ENCODE results near the gene WASF2. TPM values are rescaled to one million over a fixed set of nuclear protein-coding genes. Genes with fewer than 3 reads are reported as not detected.
"Not testable (repeated sequence)": the region's sequence is repeated elsewhere in the genome, so short reads cannot be mapped to it uniquely, and the experiment has no call there.

Gene WASF2
- total and polyA plus RNA-seq, 12 donors: 17.4 to 159 (median 60.9) TPM

DNA sequence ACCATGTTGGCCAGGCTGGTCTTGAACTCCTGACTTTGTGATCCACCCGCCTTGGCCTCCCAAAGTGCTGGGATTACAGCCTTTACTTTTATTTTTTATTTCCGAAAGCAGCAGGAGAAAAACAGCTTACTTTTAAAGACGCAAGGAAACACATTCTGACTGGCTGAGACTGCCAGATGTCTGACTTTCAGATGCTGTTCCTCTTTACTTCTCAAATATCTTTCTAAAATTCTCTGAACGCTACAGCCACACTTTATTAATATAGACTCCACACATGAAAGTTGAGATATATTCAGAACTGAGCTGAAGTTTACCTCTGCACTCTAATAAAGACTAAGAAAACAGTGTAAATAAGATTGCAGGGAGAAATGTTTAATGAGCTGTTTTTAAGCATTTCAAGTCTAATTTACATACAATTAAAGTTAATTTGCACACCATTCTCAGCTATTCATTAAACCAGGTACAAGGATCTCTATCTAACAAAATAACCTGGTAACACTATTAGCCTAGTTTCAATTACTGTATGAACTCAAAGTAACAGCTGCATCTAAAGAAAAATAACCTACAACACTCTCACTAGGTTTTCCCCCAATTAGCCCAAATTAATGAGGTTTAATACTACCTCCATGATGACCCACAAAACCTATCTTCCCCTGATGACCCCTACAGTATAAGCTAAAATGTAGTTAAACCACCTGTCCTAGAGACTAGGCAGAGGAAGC is 24.9 kb downstream of the WASF2 start:
- intact Hi-C loops (cut with DNase I): no loop called here

DNA sequence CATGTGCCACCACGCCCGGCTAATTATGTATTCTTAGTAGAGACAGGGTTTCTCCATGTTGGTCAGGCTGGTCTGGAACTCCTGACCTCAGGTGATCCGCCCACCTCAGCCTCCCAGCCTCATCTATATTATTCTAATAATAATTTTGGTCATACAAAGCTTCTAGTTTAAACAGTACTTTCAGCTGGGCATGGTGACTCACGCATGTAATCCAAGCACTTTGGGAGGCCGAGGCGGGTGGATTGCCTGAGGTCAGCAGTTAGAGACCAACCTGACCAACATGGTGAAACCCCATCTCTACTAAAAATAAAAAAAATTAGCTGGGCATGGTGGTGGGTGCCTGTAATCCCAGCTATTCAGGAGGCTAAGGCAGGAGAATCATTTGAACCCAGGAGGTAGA is 26.1 kb downstream of the WASF2 start:
- H3K36me3 ChIP-seq (replicated peaks in 1 of 2); intact Hi-C loops (cut with DNase I); H3K4me3 ChIP-seq; H3K9me3 ChIP-seq (replicated peaks in 1 of 3); H3K27me3 ChIP-seq; H3K27ac ChIP-seq: not testable (repeated sequence)
- H3K4me1 ChIP-seq (replicated peaks in 1 of 2): peaks cover 6 to 66% of the 10 kb centered on the region in 2 donors
- peak in 1 of 7 donors; percentile 23 for DNase-seq
- 72 to 87% (median 81%) methylated on average over 6 of the region's 6 CpGs for WGBS, 4 donors

More for the DNA sequence above, 24.9 kb downstream of the WASF2 start:
- H3K4me3 ChIP-seq: no peak overlapping the region
- no peaks in the 10 kb centered on the region for H3K27me3 ChIP-seq
- WGBS, 4 donors: 65 to 83% (median 69%) methylated on average over 4 of the region's 4 CpGs
- no peak for DNase-seq
- TF ChIP-seq POLR2A (IDR thresholded peaks at IDR 0.05): no peak
- TF ChIP-seq, protein P1, sequence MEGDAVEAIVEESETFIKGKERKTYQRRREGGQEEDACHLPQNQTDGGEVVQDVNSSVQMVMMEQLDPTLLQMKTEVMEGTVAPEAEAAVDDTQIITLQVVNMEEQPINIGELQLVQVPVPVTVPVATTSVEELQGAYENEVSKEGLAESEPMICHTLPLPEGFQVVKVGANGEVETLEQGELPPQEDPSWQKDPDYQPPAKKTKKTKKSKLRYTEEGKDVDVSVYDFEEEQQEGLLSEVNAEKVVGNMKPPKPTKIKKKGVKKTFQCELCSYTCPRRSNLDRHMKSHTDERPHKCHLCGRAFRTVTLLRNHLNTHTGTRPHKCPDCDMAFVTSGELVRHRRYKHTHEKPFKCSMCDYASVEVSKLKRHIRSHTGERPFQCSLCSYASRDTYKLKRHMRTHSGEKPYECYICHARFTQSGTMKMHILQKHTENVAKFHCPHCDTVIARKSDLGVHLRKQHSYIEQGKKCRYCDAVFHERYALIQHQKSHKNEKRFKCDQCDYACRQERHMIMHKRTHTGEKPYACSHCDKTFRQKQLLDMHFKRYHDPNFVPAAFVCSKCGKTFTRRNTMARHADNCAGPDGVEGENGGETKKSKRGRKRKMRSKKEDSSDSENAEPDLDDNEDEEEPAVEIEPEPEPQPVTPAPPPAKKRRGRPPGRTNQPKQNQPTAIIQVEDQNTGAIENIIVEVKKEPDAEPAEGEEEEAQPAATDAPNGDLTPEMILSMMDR (IDR thresholded peaks at IDR 0.05): no peak
- H3K27ac ChIP-seq: peak overlapping the region in 1 of 5 donors; percentile 38
- H3K9me3 ChIP-seq (replicated peaks in 1 of 3): no peaks in the 10 kb centered on the region
- peaks cover 6 to 67% of the 10 kb centered on the region in 2 donors for H3K4me1 ChIP-seq (replicated peaks in 1 of 2)
- H3K36me3 ChIP-seq (replicated peaks in 1 of 2): peaks cover 0 to 9% of the 10 kb centered on the region in 2 donors

DNA sequence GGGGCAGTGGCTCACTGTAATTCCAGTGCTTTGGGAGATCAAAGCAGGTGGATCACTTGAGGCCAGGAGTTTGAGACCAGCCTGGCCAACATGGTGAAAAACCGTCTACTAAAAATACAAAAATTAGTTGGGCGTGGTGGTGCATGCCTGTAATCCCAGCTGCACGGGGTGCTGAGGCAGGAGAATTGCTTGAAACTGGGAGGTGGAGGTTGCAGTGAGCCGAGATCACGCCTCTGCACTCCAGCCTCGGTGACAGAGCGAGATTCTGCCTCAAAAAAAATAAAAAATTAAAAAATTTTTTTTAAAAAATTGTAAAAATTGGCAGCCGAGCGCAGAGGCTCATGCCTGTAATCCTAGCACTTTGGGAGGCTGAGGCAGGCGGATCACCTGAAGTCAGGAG is 31.4 kb downstream of the WASF2 start:
- H3K4me3 ChIP-seq; H3K27me3 ChIP-seq; DNase-seq; H3K27ac ChIP-seq; intact Hi-C loops (cut with DNase I); H3K9me3 ChIP-seq (replicated peaks in 1 of 3); H3K36me3 ChIP-seq (replicated peaks in 1 of 2): not testable (repeated sequence)
- 87 to 91% (median 90%) methylated on average over 10 of the region's 10 CpGs for WGBS, 4 donors
- peaks cover 0 to 54% of the 10 kb centered on the region in 2 donors for H3K4me1 ChIP-seq (replicated peaks in 1 of 2)

DNA sequence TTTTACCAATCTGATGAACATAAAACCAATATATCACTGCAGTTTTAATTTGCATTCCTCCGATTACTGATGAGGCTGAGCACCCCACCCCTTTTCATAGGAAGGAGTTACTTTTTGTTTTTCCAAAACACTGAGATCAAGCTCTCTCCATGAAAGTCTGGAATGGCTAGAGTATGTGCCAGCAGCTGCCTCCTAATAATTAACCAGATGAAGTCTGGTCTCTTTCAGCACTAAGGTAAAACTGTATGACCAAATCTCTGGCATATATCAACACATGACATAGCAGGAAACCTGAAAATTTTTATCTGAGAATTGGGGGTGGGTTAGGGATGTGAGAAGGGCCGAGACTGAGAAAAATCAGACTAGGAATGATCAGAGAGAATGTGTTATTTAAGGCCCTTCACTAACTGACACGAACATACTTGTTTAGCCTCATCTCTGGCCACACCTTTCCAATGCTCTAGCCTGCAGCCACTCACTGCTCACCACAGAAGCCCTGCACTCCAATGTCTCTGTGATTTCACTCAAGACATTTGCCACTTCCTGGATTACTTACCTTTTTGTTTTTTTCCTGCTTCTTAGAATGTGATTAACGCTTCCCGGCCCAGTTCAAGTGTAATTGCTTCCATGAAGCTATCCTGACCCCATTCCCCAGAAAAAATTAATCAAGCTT is 34.7 kb downstream of the WASF2 start:
- H3K36me3 ChIP-seq (replicated peaks in 1 of 2): no peaks in the 10 kb centered on the region
- TF ChIP-seq POLR2A (IDR thresholded peaks at IDR 0.05): no peak
- TF ChIP-seq, protein P1 (IDR thresholded peaks at IDR 0.05): no peak
- no peaks in the 10 kb centered on the region for H3K9me3 ChIP-seq (replicated peaks in 1 of 3)
- no peak overlapping the region for H3K4me3 ChIP-seq
- H3K27ac ChIP-seq: peak overlapping the region in 1 of 5 donors; percentile 17
- WGBS, 4 donors: 49 to 58% (median 53%) methylated on average over 5 of the region's 5 CpGs
- peaks cover 0 to 51% of the 10 kb centered on the region in 2 donors for H3K4me1 ChIP-seq (replicated peaks in 1 of 2)
- intact Hi-C loops (cut with DNase I): no loop called here
- H3K27me3 ChIP-seq: no peaks in the 10 kb centered on the region
- no peak for DNase-seq

DNA sequence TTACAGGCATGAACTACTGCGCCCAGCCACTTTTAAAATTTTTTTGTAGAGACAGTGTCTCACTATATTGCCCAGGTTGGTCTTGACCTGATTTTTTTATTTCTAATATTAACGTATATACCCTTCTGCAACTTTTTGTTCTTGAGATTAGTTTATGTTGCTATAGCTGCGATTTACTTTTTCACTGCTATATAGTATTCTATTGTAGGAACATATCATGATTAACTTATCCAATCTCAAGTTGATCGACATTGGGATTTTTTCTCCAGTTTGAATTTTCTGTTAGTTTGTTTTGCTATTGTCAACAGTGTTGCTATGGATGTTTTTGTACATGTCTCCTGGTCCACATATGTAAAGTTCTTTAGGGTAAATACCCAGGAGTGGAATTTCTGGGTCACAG is 35.4 kb downstream of the WASF2 start:
- Histone ChIP-seq H3K27ac (no peak overlapping the region), H3K27me3 (no peaks in the 10 kb centered on the region), H3K9me3 (replicated peaks in 1 of 3) (no peaks in the 10 kb centered on the region), H3K4me3 (no peak overlapping the region), H3K36me3 (replicated peaks in 1 of 2) (no peaks in the 10 kb centered on the region), H3K4me1 (replicated peaks in 1 of 2) (peaks cover 0 to 46% of the 10 kb centered on the region in 2 donors)
- no peak for DNase-seq
- 95 to 97% (median 97%) methylated on average over 4 of the region's 4 CpGs for WGBS, 4 donors
- intact Hi-C loops (cut with DNase I): no loop called here
- TF ChIP-seq, protein P1 (IDR thresholded peaks at IDR 0.05): no peak
- no peak for TF ChIP-seq POLR2A (IDR thresholded peaks at IDR 0.05)
